CD14-positive monocyte (primary cell): ENCODE measurements around the gene PSMA6. TPM values are rescaled to one million over a fixed set of nuclear protein-coding genes. Genes with fewer than 3 reads are reported as not detected.

Experiments
- DNase-seq, 3 donors: peaks; one replicate each; pipeline ENCODE4 v3.0.0-alpha.2; 2011 to 2022
- H2AFZ ChIP-seq: 2 replicates; pipeline ENCODE4 v1.6.0; 2012; ENCODE audit warnings: mild to moderate bottlenecking, low read depth, low read length, inconsistent platforms; ENCODE audit not compliant: insufficient read depth, poor library complexity, severe bottlenecking
- H3K27ac ChIP-seq, 2 donors: 1 replicate in 1 of 2; 2 replicates in 1 of 2; pipeline ENCODE4 v1.5.1; 2012 to 2013; ENCODE audit warnings: low read length in 2 of 2, control low read depth in 1 of 2, inconsistent platforms in 1 of 2, low read depth in 1 of 2, mild to moderate bottlenecking in 1 of 2
- H3K27me3 ChIP-seq, 2 donors: one replicate each; pipeline versions ENCODE4 v1.6.0 to v1.6.1; 2011 to 2013; ENCODE audit warnings: low read length in 2 of 2; ENCODE audit not compliant: control insufficient read depth in 2 of 2, insufficient read depth in 2 of 2
- H3K36me3 ChIP-seq, 2 donors: replicated peaks in 1 of 2; 1 replicate in 1 of 2; 2 replicates in 1 of 2; pipeline versions ENCODE4 v1.5.1 to v1.6.1; 2012 to 2013; ENCODE audit warnings: low read length in 2 of 2, control low read depth in 1 of 2, inconsistent platforms in 1 of 2, mild to moderate bottlenecking in 1 of 2; ENCODE audit not compliant: insufficient read depth in 2 of 2, control insufficient read depth in 1 of 2
- H3K4me1 ChIP-seq, 2 donors: 1 replicate in 1 of 2; 2 replicates in 1 of 2; pipeline versions ENCODE4 v1.5.1 to v1.6.1; 2012 to 2013; ENCODE audit warnings: low read length in 2 of 2, control low read depth in 1 of 2, inconsistent platforms in 1 of 2, mild to moderate bottlenecking in 1 of 2, moderate library complexity in 1 of 2; ENCODE audit not compliant: insufficient read depth in 2 of 2, control insufficient read depth in 1 of 2
- H3K4me2 ChIP-seq: replicated peaks from 2 replicates; pipeline ENCODE3; 2012; ENCODE audit warnings: low read length, moderate library complexity, mild to moderate bottlenecking; ENCODE audit not compliant: poor library complexity, severe bottlenecking; ENCODE audit errors: extremely low read depth
- H3K4me3 ChIP-seq, 3 experiments: fragments of 200-600 bp in 1 of 3; sonication (generic) in 1 of 3; replicated peaks in 1 of 3; 1 replicate in 2 of 3; 2 replicates in 1 of 3; pipeline ENCODE4 v1.5.1; 2011 to 2013; ENCODE audit warnings: low read length in 3 of 3, mild to moderate bottlenecking in 3 of 3, control low read depth in 2 of 3, low read depth in 2 of 3, inconsistent platforms in 1 of 3, moderate library complexity in 1 of 3
- H3K79me2 ChIP-seq: 2 replicates; pipeline ENCODE4 v1.6.0; 2012; ENCODE audit warnings: mild to moderate bottlenecking, control low read depth, inconsistent platforms, low read length, moderate library complexity; ENCODE audit not compliant: insufficient read depth
- H3K9ac ChIP-seq: 2 replicates; pipeline ENCODE4 v1.6.0; 2017; ENCODE audit warnings: low read length, mild to moderate bottlenecking; ENCODE audit not compliant: insufficient read depth, poor library complexity, severe bottlenecking
- H3K9me3 ChIP-seq, 2 donors: replicated peaks in 1 of 2; 1 replicate in 1 of 2; 2 replicates in 1 of 2; pipeline versions ENCODE4 v1.5.1 to v1.6.1; 2012 to 2013; ENCODE audit warnings: low read length in 2 of 2, control low read depth in 1 of 2; ENCODE audit not compliant: control insufficient read depth in 1 of 2, insufficient read depth in 1 of 2
- H4K20me1 ChIP-seq: 2 replicates; pipeline ENCODE4 v1.6.0; 2012; ENCODE audit warnings: mild to moderate bottlenecking, low read length, control low read depth, moderate library complexity; ENCODE audit not compliant: insufficient read depth
- H3K27ac Mint-ChIP-seq, 7 donors: one replicate each; pipeline ENCODE4 v1.8.0; 2020; ENCODE audit warnings: mild to moderate bottlenecking in 7 of 7, mixed read lengths in 7 of 7, moderate library complexity in 6 of 7, inconsistent platforms in 2 of 7
- H3K27me3 Mint-ChIP-seq, 3 donors: one replicate each; pipeline ENCODE4 v1.8.0; 2021 to 2022; ENCODE audit warnings: low read depth in 3 of 3, mild to moderate bottlenecking in 3 of 3, mixed read lengths in 3 of 3, moderate library complexity in 3 of 3, inconsistent platforms in 1 of 3
- H3K36me3 Mint-ChIP-seq, 2 donors: one replicate each; pipeline ENCODE4 v1.8.0; 2020; ENCODE audit warnings: mixed read lengths in 2 of 2, inconsistent platforms in 1 of 2, mild to moderate bottlenecking in 1 of 2
- H3K4me1 Mint-ChIP-seq: one replicate; pipeline ENCODE4 v1.8.0; 2020; ENCODE audit warnings: mild to moderate bottlenecking, mixed read lengths
- H3K4me3 Mint-ChIP-seq, 2 donors: one replicate each; pipeline ENCODE4 v1.8.0; 2020; ENCODE audit warnings: mild to moderate bottlenecking in 2 of 2, mixed read lengths in 2 of 2, moderate library complexity in 1 of 2
- H3K9me3 Mint-ChIP-seq, 7 donors: one replicate each; pipeline ENCODE4 v1.8.0; 2020 to 2022; ENCODE audit warnings: mixed read lengths in 7 of 7, mild to moderate bottlenecking in 6 of 7, moderate library complexity in 6 of 7, inconsistent platforms in 2 of 7
- WGBS: methylation state at CpG from one replicate; pipeline ENCODE4 v1.1.5; 2013; ENCODE audit warnings: missing lambda C conversion rate; ENCODE audit not compliant: insufficient coverage; 5-methylcytosine and 5-hydroxymethylcytosine counted together
- intact Hi-C, 2 donors: fragments of 100-400 bp; cut with micrococcal nuclease; formaldehyde crosslinking; loops; one replicate each; pipeline versions ENCODE4 v1.15.0 to v1.15.1; 2023
- polyA minus RNA-seq: library from RNA; depleted of rRNA, polyadenylated mRNA; stranded (reverse); fragments of >200 nt; gene quantifications from 2 replicates; pipeline ENCODE4 v1.2.3, GENCODE V29; 2012
- polyA plus RNA-seq, 3 donors: library from polyadenylated mRNA; depleted of rRNA in 1 of 3; unstranded in 2 of 3; stranded (reverse) in 1 of 3; fragments of 300-500 nt in 2 of 3; fragments of >200 nt in 1 of 3; fragmentation: Illumina TruSeq in 2 of 3; gene quantifications; 1 replicate in 2 of 3; 2 replicates in 1 of 3; pipeline ENCODE4 v1.2.3, GENCODE V29; 2012 to 2021
- total RNA-seq, 12 experiments: library from RNA in 1 of 12; stranded (reverse) in 1 of 12; fragments of 120-200 nt in 1 of 12; gene quantifications; one replicate each; pipeline ENCODE4 v1.2.4 and lab custom pipeline; 2013 to 2026; ENCODE audit warnings: mixed read lengths in 6 of 12, inconsistent platforms in 1 of 12
- TF ChIP-seq, protein P1 (sequence below): fragments of 200-600 bp; IDR thresholded peaks from one replicate; pipeline ENCODE4 v1.8.0; 2022; ENCODE audit warnings: antibody characterized with exemption, mild to moderate bottlenecking

Gene PSMA6
- total RNA-seq (2013), result 221 TPM
- 100 to 1,000 TPM; 144 to 572 (median 480) TPM for polyA plus RNA-seq
- polyA minus RNA-seq, result 56.7 and 76.4 TPM in 2 replicates
- total RNA-seq (lab: John Stamatoyannopoulos, UW), result 9.3 to 26.8 (median 16.5) reads per million in 11 experiments

GRCh38 chr14:35292051-35292769 lies at the start of gene PSMA6:
PSMA6 (plus strand) TSS chr14:35292382; CDS start chr14:35292477, 95 bp downstream.
- Histone ChIP-seq H3K9ac (peak within 1 kb of the TSS; percentile 77), H3K4me2 (peak within 1 kb of the TSS; percentile 97), H3K4me3 (peak within 1 kb of the TSS; percentile 64 to 83 (median 71)), H3K36me3 (no peaks in the 10 kb centered on the region), H3K27me3 (no peaks in the 10 kb centered on the region), H3K9me3 (no peaks in the 10 kb centered on the region), H3K27ac (peak within 1 kb of the TSS; percentile 88 to 89), H4K20me1 (no peaks in the 10 kb centered on the region), H3K4me1 (peaks cover 58 to 68% of the 10 kb centered on the region in 2 donors), H2AFZ (peak within 1 kb of the TSS; percentile 87), H3K79me2 (peaks cover 51% of the 10 kb centered on the region)
- Mint-ChIP-seq H3K9me3 (peaks cover 0 to 2% (median 0%) of the 10 kb centered on the region in 7 donors), H3K36me3 (peaks cover 5 to 8% of the 10 kb centered on the region in 2 donors), H3K4me3 (peak within 1 kb of the TSS; percentile 97 to 99), H3K27me3 (peaks cover 0 to 3% (median 0%) of the 10 kb centered on the region in 3 donors), H3K4me1 (peaks cover 52% of the 10 kb centered on the region), H3K27ac (peak within 1 kb of the TSS; percentile 96 to 98 (median 97))
- TF ChIP-seq, protein P1, sequence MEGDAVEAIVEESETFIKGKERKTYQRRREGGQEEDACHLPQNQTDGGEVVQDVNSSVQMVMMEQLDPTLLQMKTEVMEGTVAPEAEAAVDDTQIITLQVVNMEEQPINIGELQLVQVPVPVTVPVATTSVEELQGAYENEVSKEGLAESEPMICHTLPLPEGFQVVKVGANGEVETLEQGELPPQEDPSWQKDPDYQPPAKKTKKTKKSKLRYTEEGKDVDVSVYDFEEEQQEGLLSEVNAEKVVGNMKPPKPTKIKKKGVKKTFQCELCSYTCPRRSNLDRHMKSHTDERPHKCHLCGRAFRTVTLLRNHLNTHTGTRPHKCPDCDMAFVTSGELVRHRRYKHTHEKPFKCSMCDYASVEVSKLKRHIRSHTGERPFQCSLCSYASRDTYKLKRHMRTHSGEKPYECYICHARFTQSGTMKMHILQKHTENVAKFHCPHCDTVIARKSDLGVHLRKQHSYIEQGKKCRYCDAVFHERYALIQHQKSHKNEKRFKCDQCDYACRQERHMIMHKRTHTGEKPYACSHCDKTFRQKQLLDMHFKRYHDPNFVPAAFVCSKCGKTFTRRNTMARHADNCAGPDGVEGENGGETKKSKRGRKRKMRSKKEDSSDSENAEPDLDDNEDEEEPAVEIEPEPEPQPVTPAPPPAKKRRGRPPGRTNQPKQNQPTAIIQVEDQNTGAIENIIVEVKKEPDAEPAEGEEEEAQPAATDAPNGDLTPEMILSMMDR, result no peak
- DNase-seq, result peak; percentile 99 to 100 (median 99)
- WGBS, result 0% methylated on average over 40 of the region's 40 CpGs
- intact Hi-C loops, result loop anchor here (5.0 to 10.0 kb wide), 2 partner anchors 167 to 170 kb away; partner anchors contain the start of genes PPP2R3C (in 2 of the 2) and PRORP (in 2 of the 2)

- H3K79me2 ChIP-seq, result no peaks in the 10 kb centered on the region
- no peaks in the 10 kb centered on the region for H3K9me3 ChIP-seq
- H3K4me2 ChIP-seq, result no peak overlapping the region
- Mint-ChIP-seq H3K27ac (no peak overlapping the region), H3K4me1 (peaks cover 12% of the 10 kb centered on the region), H3K4me3 (no peak overlapping the region), H3K36me3 (peaks cover 8 to 14% of the 10 kb centered on the region in 2 donors), H3K9me3 (peaks cover 0 to 2% (median 0%) of the 10 kb centered on the region in 7 donors), H3K27me3 (peaks cover 0 to 1% (median 0%) of the 10 kb centered on the region in 3 donors)
- no peaks in the 10 kb centered on the region for H3K36me3 ChIP-seq
- H3K27me3 ChIP-seq, result no peaks in the 10 kb centered on the region
- WGBS, result no CpG with 5 or more reads among the region's 5 CpGs
- intact Hi-C loops, result no loop called here
- no peak overlapping the region for H3K27ac ChIP-seq
- no peak for DNase-seq
- H2AFZ ChIP-seq, result no peak overlapping the region
- TF ChIP-seq, protein P1, result no peak
- no peaks in the 10 kb centered on the region for H4K20me1 ChIP-seq
- H3K4me1 ChIP-seq, result peaks cover 0 to 6% of the 10 kb centered on the region in 2 donors
- H3K9ac ChIP-seq, result no peak overlapping the region
- H3K4me3 ChIP-seq, result no peak overlapping the region
Measured at GRCh38 chr14:35242599-35243311, 49.4 kb upstream of the PSMA6 start.
